Right lobe of liver (tissue), 4 donors: Measurements from ENCODE around the gene MXRA5.

Source experiments
- CTCF ChIP-seq, 4 donors: fragments of 200-600 bp in 3 of 4; fragments of 450-650 bp in 1 of 4; IDR thresholded peaks; one replicate each; pipeline versions ENCODE4 v1.5.1 to v1.8.0; 2016 to 2022; ENCODE audit warnings: antibody characterized with exemption in 4 of 4, mild to moderate bottlenecking in 2 of 4
- POLR2A ChIP-seq: fragments of 450-650 bp; IDR thresholded peaks from one replicate; pipeline ENCODE4 v1.6.1; 2017; ENCODE audit warnings: antibody characterized with exemption, mild to moderate bottlenecking
- donor health status: DM: no; HTN: no; CAD: no.
- donor health status: DM: no; HTN: no; CAD: no.
- donor health status: DM: no; HTN: yes; CAD: no.

- TF ChIP-seq POLR2A (no peak), CTCF (IDR thresholded peaks at IDR 0.05) (no peak)
These were observed 77.6 kb downstream of the MXRA5 start for GRCh38 chrX:3268829-3269228.
